Tibial nerve (tissue), 4 donors: ENCODE results near the gene ERC2. TPM values are rescaled to one million over a fixed set of nuclear protein-coding genes. Genes with fewer than 3 reads are reported as not detected.

ENCODE experiments used
- DNase-seq, 2 donors: peaks; one replicate each; pipeline ENCODE4 v3.0.0-alpha.2; 2019; ENCODE audit warnings: low spot score in 2 of 2
- H3K27ac ChIP-seq, 4 donors: fragments of 200-600 bp; sonication (generic) in 3 of 4; one replicate each; pipeline ENCODE4 v1.5.1; 2017 to 2019; ENCODE audit warnings: mild to moderate bottlenecking in 1 of 4
- H3K27me3 ChIP-seq, 2 donors: fragments of 200-600 bp; sonication (generic) in 1 of 2; one replicate each; pipeline versions ENCODE4 v1.5.1 to v1.6.0; 2017 to 2019
- H3K36me3 ChIP-seq, 3 donors: fragments of 200-600 bp; sonication (generic); one replicate each; pipeline ENCODE4 v1.5.1; 2018 to 2019
- H3K4me1 ChIP-seq, 4 donors: fragments of 200-600 bp; sonication (generic) in 3 of 4; one replicate each; pipeline ENCODE4 v1.5.1; 2017 to 2019
- H3K4me3 ChIP-seq, 4 donors: fragments of 200-600 bp; sonication (generic) in 3 of 4; one replicate each; pipeline ENCODE4 v1.5.1; 2017 to 2019; ENCODE audit warnings: mild to moderate bottlenecking in 1 of 4, moderate library complexity in 1 of 4
- H3K9me3 ChIP-seq, 4 donors: fragments of 200-600 bp; sonication (generic) in 3 of 4; one replicate each; pipeline ENCODE4 v1.5.1; 2017 to 2019
- EP300 ChIP-seq, 2 donors: sonication (generic); formaldehyde crosslinking; IDR thresholded peaks; one replicate each; pipeline ENCODE4 v1.6.1; 2017; ENCODE audit warnings: antibody characterized with exemption in 2 of 2, mild to moderate bottlenecking in 1 of 2
- POLR2A ChIP-seq, 2 donors: fragments of 450-650 bp; IDR thresholded peaks; one replicate each; pipeline ENCODE4 v1.6.1; 2017; ENCODE audit warnings: antibody characterized with exemption in 2 of 2, mild to moderate bottlenecking in 2 of 2, moderate library complexity in 2 of 2
- WGBS, 2 donors: methylation state at CpG; one replicate each; pipeline ENCODE4 v1.1.5; 2018; 5-methylcytosine and 5-hydroxymethylcytosine counted together
- total RNA-seq, 4 donors: library from RNA; depleted of rRNA; stranded (reverse); fragments of >200 nt; gene quantifications; one replicate each; pipeline ENCODE4 v1.1.0, GENCODE V29; 2016
- TF ChIP-seq, protein P1 (sequence below), 5 experiments: fragments of 200-600 bp in 3 of 5; fragments of 450-650 bp in 2 of 5; sonication (generic) in 3 of 5; IDR thresholded peaks; one replicate each; pipeline ENCODE4 v1.5.1; 2016 to 2019; ENCODE audit warnings: antibody characterized with exemption in 5 of 5, mild to moderate bottlenecking in 3 of 5, moderate library complexity in 2 of 5

ERC2 gene
- total RNA-seq, 4 donors from 2014 or later: 0.84 to 0.98 (median 0.90) TPM; not detected in 1

DNA sequence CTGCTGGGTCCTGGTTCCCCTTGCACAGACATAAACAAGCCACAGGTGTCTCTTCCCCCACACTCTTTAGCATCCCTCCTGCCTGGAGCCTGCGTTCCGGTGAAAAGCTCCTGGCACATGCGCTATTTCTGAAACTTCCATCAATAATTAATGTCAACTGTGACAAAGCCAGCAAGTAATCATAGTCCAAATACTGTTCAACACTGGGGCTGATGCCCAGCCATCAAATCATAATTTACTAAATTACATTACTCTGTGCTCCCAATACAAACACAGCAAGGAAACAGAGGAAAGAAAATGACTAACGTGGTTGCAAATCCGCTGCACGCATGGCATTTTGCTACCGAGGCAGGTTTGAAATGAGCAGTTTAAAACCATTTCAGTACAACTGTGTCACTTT, 294.7 kb downstream of the ERC2 start:
- H3K36me3 ChIP-seq: no peaks in the 10 kb centered on the region
- no peaks in the 10 kb centered on the region for H3K27me3 ChIP-seq
- no peak overlapping the region for H3K27ac ChIP-seq
- WGBS, 2 donors: 80 to 83% methylated on average over 7 of the region's 7 CpGs
- H3K4me3 ChIP-seq: no peak overlapping the region
- no peak for DNase-seq
- H3K4me1 ChIP-seq: no peaks in the 10 kb centered on the region
- no peak for TF ChIP-seq EP300 (IDR thresholded peaks at IDR 0.05)
- no peak for TF ChIP-seq POLR2A (IDR thresholded peaks at IDR 0.05)
- TF ChIP-seq, protein P1, sequence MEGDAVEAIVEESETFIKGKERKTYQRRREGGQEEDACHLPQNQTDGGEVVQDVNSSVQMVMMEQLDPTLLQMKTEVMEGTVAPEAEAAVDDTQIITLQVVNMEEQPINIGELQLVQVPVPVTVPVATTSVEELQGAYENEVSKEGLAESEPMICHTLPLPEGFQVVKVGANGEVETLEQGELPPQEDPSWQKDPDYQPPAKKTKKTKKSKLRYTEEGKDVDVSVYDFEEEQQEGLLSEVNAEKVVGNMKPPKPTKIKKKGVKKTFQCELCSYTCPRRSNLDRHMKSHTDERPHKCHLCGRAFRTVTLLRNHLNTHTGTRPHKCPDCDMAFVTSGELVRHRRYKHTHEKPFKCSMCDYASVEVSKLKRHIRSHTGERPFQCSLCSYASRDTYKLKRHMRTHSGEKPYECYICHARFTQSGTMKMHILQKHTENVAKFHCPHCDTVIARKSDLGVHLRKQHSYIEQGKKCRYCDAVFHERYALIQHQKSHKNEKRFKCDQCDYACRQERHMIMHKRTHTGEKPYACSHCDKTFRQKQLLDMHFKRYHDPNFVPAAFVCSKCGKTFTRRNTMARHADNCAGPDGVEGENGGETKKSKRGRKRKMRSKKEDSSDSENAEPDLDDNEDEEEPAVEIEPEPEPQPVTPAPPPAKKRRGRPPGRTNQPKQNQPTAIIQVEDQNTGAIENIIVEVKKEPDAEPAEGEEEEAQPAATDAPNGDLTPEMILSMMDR (IDR thresholded peaks at IDR 0.05): no peak
- no peaks in the 10 kb centered on the region for H3K9me3 ChIP-seq

DNA sequence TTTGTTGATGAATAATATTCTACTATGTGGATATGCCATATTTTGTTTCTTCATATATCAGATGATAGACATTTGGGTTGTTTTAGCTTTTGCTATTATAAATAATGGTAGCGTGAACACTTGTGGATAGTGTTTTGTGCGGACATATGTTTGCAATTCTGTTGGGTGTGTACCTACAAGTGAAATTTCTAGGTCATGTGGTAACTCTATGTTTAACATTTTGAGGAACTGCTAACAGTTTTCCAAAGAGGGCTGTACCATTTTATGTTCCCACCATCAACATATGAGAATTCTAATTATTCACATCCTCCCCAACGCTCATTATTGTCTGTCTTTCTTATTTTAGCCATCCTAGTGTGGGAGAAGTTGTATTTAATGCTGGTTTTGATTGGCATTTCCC, 303.8 kb downstream of the ERC2 start:
- no peaks in the 10 kb centered on the region for H3K4me1 ChIP-seq
- WGBS, 2 donors: 89 to 91% methylated on average over 3 of the region's 3 CpGs
- TF ChIP-seq, protein P1 (IDR thresholded peaks at IDR 0.05): no peak
- no peak for TF ChIP-seq EP300 (IDR thresholded peaks at IDR 0.05)
- no peak for TF ChIP-seq POLR2A (IDR thresholded peaks at IDR 0.05)
- H3K9me3 ChIP-seq: peaks cover 0 to 11% (median 0%) of the 10 kb centered on the region in 4 donors
- no peak for DNase-seq
- H3K27ac ChIP-seq: no peak overlapping the region
- H3K27me3 ChIP-seq: no peaks in the 10 kb centered on the region
- no peak overlapping the region for H3K4me3 ChIP-seq
- no peaks in the 10 kb centered on the region for H3K36me3 ChIP-seq

DNA sequence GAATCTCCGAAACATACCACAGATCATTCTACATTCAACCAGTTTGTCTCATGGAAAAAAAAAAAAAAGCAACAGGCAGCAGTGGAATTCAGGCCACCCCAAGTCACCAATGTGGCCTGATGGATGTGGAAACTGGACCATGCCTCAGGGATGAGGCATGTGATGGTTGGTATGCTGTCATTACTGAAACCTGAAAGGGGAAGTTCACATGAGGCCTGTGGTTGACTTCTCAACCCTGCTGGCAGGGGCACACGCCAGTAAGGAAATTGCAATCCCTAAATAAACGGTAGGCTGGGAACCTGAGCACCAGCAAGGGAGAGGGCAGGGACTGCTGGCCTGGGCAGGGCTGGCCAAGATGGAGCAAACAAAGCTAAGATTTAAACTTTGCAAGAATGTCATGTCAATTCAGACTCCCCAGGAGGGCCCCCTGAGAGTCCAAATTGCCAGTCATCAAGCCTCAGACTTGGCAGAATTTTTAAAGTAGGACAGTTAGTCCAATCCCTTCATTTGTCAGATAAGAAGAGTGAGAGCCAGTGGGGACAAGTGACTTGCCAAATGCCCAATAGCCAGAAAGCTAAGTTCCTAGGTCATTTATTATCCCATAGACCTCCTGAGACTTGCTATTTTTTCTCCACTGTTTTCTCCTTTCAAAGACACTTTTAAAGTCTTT, 310.4 kb downstream of the ERC2 start:
- DNase-seq: peak; percentile 15 to 23
- TF ChIP-seq EP300 (IDR thresholded peaks at IDR 0.05) (peak in 1 of 2 donors; percentile 74), POLR2A (IDR thresholded peaks at IDR 0.05) (no peak)
- Histone ChIP-seq H3K4me3 (no peak overlapping the region), H3K36me3 (no peaks in the 10 kb centered on the region), H3K27ac (no peak overlapping the region), H3K4me1 (peaks cover 0 to 3% (median 0%) of the 10 kb centered on the region in 4 donors), H3K9me3 (peaks cover 0 to 11% (median 0%) of the 10 kb centered on the region in 4 donors), H3K27me3 (no peaks in the 10 kb centered on the region)
- 61 to 68% methylated on average over 3 of the region's 3 CpGs for WGBS, 2 donors

DNA sequence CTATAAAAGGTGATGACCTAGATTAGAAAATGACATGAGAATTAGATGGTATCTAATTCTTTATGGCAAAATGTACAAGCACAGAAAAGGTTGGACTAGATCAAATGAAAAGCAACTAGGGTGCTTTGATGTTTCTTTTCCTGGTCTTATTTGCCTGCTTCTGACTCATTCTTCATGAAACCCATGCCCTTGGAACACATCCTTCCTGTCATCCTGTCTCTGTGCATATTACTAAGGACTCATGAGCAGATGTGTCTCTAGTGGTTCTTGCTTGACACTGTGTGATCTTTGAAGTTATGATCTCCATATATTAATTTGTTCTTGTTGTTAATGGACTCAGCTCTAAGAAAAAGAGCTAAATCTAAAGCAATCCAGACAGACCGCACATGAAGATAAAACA, 314.0 kb downstream of the ERC2 start:
- Histone ChIP-seq H3K4me1 (peaks cover 0 to 3% (median 0%) of the 10 kb centered on the region in 4 donors), H3K27ac (no peak overlapping the region), H3K4me3 (no peak overlapping the region), H3K9me3 (no peaks in the 10 kb centered on the region), H3K27me3 (no peaks in the 10 kb centered on the region), H3K36me3 (no peaks in the 10 kb centered on the region)
- 91 to 100% methylated on average over 1 of the region's 1 CpG for WGBS, 2 donors
- TF ChIP-seq EP300 (IDR thresholded peaks at IDR 0.05) (no peak), POLR2A (IDR thresholded peaks at IDR 0.05) (no peak)
- TF ChIP-seq, protein P1 (IDR thresholded peaks at IDR 0.05): no peak
- DNase-seq: no peak

DNA sequence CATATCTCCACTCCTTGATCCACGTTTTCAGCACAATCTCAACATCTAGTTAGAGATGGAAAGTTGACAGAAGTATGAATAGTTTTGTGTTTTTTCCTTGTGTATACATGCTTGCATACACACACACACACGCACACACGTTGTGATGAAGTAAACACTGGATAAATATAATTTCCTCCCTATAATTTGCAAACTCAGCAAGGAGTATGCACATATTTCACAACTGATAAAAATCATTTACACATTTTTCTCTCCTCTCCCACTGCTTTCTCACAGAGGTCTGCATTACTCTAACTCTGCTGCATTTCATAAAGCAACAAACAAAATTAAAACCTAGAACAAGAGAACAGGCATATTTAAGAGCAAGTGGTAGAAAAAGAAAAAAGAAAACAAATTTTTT, 320.9 kb downstream of the ERC2 start:
- no peak overlapping the region for H3K27ac ChIP-seq
- no peak for TF ChIP-seq POLR2A (IDR thresholded peaks at IDR 0.05)
- TF ChIP-seq, protein P1 (IDR thresholded peaks at IDR 0.05): no peak
- TF ChIP-seq EP300 (IDR thresholded peaks at IDR 0.05): no peak
- H3K36me3 ChIP-seq: no peaks in the 10 kb centered on the region
- no peak for DNase-seq
- 67 to 73% methylated on average over 3 of the region's 3 CpGs for WGBS, 2 donors
- H3K9me3 ChIP-seq: no peaks in the 10 kb centered on the region
- H3K27me3 ChIP-seq: no peaks in the 10 kb centered on the region
- no peak overlapping the region for H3K4me3 ChIP-seq
- no peaks in the 10 kb centered on the region for H3K4me1 ChIP-seq
